Superior temporal gyrus (tissue), 1 donor: ENCODE data around the gene ACTL9.
"Not testable (repeated sequence)": the region's sequence is repeated elsewhere in the genome, so short reads cannot be mapped to it uniquely, and the experiment has no call there.

Experiments
- DNase-seq: peaks from one replicate; pipeline ENCODE4 v3.0.0-alpha.2; 2016; ENCODE audit errors: extremely low spot score

Gene ACTL9, protein sequence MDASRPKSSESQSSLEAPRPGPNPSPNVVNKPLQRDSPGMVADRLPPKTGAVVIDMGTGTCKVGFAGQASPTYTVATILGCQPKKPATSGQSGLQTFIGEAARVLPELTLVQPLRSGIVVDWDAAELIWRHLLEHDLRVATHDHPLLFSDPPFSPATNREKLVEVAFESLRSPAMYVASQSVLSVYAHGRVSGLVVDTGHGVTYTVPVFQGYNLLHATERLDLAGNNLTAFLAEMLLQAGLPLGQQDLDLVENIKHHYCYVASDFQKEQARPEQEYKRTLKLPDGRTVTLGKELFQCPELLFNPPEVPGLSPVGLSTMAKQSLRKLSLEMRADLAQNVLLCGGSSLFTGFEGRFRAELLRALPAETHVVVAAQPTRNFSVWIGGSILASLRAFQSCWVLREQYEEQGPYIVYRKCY

GRCh38 chr19:8698433-8699063 lies at the start of gene ACTL9:
Gene ACTL9, minus strand, starts transcription at chr19:8698795. Its CDS starts 94 bp downstream, at chr19:8698701.
- DNase-seq: no peak

DNA sequence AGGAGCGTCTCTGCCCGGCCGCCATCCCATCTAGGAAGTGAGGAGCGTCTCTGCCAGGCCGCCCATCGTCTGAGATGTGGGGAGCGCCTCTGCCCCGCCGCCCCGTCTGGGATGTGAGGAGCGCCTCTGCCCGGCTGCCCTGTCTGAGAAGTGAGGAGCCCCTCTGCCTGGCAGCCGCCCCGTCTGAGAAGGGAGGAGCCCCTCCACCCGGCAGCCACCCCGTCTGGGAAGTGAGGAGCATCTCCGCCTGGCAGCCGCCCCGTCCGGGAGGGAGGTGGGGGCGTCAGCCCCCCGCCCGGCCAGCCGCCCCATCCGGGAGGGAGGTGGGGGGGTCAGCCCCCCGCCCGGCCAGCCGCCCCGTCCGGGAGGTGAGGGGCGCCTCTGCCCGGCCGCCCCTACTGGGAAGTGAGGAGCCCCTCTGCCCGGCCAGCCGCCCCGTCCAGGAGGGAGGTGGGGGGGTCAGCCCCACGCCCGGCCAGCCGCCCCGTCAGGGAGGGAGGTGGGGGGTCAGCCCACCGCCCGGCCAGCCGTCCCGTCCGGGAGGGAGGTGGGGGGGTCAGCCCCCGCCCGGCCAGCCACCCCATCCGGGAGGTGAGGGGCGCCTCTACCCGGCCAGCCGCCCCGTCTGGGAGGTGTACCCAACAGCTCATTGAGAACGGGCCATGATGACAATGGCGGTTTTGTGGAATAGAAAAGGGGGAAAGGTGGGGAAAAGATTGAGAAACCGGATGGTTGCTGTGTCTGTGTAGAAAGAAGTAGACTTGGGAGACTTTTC lies 40.9 kb upstream of the ACTL9 start:
- not testable (repeated sequence) for DNase-seq

GRCh38 chr19:8738377-8738776 lies 39.8 kb upstream of the ACTL9 start:
- DNase-seq: no peak

- no peak for DNase-seq
Observed at GRCh38 chr19:8731428-8732169, 33.0 kb upstream of the ACTL9 start.

DNA sequence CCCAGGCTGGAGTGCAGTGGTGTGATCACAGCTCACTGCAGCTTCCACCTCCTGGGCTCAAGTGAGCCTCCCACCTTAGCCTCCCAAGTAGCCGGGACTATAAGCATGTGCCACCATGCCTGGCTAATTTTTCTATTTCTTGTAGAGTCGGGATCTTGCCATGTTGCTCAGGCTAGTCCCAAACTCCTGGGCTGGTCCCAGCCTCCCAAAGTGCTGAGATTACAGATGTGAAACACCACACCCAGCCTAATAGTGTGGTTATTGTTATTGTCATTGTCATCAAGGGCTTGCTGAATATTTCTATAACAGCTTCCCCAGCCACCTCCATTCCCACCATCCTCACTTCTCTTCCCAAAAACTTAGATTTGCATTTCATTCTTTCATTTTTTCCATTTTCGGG lies 25.7 kb upstream of the ACTL9 start:
- DNase-seq: no peak

DNA sequence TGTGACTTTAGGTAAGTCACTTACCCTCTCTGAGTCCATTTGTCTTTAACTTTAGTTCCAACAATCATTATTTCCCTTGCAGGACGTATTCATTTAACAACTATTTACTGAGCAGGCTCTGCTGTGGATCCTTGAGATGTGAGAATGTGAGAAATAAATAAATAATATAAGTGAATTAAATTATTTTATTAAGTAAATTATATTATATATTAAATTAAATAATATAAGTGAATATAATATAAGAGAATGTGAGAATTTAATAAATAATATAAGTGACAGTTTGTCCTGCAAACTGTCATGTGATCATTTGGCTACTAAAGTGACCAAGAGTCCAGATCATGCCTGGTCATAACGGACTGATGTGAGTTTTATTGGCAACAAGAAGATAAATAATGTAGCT lies 23.4 kb upstream of the ACTL9 start:
- DNase-seq: no peak

- no peak for DNase-seq
Observed at GRCh38 chr19:8721334-8721733, 22.7 kb upstream of the ACTL9 start, which contains the start of gene OR2Z1. Gene OR2Z1, plus strand, starts transcription at chr19:8721634. Its CDS starts 9,395 bp downstream, at chr19:8731029.

- DNase-seq: not testable (repeated sequence)
Observed at GRCh38 chr19:8710337-8710736, 11.7 kb upstream of the ACTL9 start.

- DNase-seq: no peak
Observed at GRCh38 chr19:8705742-8706141, 7.1 kb upstream of the ACTL9 start.

- not testable (repeated sequence) for DNase-seq
Observed at GRCh38 chr19:8705304-8705703, 6.7 kb upstream of the ACTL9 start.

DNA sequence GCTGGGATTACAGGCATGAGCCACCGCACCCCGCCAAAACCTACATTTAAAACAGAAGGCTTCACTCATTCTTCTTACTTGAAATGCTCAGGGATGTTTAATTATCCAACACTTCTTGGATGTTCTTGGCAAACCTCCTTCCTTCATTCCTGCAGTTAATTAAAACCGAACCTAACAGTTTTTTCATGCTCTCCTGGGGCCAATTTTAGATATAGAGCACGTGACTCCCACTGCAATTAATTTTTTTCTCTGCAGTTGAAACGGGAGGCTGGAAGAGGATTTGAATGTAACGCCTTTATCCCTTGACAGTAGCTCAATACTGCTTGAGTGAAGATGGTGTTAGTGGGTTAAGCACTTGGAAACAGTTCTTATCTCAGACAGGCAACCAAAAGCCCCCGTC lies 4.6 kb upstream of the ACTL9 start:
- no peak for DNase-seq

- DNase-seq: no peak
Observed at GRCh38 chr19:8702350-8702749, 3.8 kb upstream of the ACTL9 start.

- DNase-seq: no peak
Observed at GRCh38 chr19:8700956-8701355, 2.4 kb upstream of the ACTL9 start.

DNA sequence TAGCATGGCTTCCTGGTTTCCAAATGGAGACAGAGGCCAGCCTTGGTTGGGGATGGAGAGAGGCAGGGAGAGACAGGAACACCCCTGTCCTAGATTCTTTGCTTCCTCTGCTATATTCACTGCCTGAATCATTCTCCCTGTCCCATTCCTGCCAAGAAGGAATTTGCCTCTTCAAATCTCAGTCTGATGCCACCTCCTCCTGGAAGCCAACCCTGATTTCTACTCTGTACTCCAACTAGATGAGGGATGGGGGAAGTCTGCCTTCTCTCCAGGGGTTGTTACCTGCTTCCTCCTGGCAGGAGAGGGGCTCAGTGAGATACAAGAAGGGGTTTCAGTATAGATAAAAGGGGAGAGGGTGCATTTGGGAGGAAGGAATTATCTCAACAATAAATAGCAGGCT lies 1.3 kb upstream of the ACTL9 start:
- no peak for DNase-seq

DNA sequence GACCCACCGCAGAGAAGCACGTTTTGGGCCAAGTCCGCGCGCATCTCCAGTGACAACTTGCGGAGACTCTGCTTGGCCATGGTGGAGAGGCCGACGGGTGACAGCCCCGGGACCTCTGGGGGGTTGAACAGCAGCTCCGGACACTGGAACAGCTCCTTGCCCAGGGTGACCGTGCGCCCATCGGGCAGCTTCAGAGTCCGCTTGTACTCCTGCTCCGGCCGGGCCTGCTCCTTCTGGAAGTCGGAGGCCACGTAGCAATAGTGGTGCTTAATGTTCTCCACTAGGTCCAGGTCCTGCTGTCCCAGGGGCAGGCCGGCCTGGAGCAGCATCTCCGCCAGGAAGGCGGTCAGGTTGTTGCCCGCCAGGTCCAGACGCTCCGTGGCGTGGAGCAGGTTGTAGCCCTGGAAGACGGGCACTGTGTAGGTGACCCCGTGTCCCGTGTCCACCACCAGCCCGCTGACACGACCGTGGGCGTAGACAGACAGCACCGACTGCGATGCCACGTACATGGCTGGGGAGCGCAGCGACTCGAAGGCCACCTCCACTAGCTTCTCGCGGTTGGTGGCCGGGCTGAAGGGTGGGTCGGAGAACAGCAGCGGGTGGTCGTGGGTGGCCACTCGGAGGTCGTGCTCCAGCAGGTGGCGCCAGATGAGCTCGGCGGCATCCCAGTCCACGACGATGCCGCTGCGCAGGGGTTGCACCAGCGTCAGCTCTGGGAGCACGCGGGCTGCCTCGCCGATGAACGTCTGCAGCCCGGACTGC lies 743 bp downstream of the ACTL9 start:
- DNase-seq: no peak

- DNase-seq: no peak
Observed at GRCh38 chr19:8696993-8697392, 1.6 kb downstream of the ACTL9 start.

DNA sequence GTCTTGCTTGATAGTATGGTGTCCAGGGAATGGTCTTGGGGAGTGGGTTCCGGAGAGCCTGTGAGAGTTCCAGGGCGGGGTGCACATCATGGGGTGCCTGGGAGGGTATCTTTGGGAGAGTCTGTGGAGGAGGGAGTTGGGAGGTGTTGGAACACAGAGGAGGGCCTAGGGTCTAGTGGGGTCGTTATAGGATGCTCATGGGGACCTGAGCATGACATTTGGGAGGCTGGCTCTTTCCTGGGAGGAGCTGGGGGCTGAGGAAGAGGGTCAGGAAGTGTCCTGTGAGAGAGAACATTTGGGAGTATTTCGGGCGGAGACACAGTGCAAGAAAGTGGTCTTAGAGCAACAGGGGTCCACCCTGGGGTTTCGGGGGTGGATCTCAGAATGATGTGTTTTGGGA lies 2.7 kb downstream of the ACTL9 start:
- no peak for DNase-seq

DNA sequence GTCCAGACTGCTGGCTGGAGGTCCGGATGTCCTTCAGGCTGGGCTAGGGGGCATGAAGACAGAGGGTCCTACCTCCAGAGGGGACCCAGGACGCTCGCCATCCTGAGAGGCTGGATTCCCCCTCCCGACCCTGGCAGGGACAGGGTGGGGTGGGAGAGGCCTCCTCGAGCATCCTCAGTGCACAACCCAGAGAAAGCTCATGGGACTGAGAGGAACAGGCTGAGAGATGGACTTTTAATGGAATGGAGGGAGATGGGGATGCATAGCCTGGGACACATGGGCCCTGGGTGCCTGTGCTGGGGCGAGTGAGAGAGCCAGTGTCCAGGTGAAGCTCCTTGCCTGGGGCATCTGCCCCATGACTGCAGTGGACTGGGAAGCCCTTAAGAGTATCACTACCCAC lies 3.1 kb downstream of the ACTL9 start:
- DNase-seq: no peak

DNA sequence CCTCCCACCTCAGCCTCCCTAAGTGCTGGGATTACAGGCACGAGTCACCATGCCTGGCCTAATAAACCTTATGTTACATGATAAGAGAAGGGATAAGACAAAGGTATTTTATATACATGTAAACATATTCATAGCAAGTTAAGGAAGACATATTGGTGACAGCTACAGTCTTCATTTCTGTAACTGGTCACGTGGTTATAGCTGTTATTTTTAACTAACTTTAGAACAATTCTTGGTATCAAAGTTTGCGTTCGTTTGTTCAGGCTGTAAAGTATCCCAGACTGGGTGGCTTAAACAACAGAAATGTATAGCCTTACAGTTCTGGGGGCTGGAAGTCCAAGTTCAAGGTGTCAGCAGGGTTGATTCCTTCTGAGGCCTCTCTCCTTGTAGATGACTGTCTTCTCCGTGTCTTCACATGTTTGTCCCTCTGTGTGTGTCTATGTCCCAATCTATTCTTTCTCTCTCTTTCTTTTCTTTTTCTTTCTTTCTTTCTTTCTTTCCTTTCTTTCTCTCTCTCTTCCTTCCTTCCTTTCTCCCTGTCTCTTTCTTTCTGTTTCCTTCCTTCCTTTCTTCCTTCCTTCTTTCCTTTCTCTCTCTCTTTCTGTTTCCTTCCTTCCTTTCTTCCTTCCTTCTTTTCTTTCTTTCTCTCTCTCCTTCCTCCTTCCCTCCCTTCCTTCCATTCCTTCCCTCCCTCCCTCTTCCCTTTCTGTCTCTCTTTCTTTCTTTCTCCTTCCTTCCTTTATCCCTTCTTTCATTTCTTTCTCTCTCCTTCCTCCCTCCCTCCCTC lies 7.6 kb downstream of the ACTL9 start:
- DNase-seq: no peak

DNA sequence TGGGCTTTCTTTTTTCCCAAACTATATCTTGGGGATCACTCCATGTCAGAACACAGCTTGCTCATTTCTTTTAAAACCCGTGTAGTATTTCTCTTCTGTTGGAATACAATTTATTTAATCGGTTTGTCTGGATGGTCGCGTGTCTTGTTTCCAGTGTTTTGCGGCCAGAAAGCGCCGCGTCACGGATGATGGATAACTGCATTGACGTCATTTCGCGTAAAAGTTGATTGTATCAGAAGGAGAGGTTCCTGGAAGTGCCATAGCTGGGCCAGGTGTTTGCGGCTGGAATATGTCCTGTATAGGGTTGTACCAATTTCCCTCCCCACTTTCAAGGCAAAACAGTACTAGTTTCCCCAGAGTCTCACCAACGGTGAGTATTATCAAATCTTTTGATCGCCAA lies 9.7 kb downstream of the ACTL9 start:
- no peak for DNase-seq
